GM19395 (cell line): ENCODE measurements around the gene PSMB2.
"Not testable (repeated sequence)": the region's sequence is repeated elsewhere in the genome, so short reads cannot be mapped to it uniquely, and the experiment has no call there.

ENCODE experiments used
- ATAC-seq: cut with Tn5 transposase; IDR thresholded peaks from one replicate; pipeline ENCODE4 v1.9.1; 2021; ENCODE audit warnings: mild to moderate bottlenecking, moderate library complexity; ENCODE audit not compliant: unreplicated experiment

PSMB2 gene

GRCh38 chr1:35594005-35594760, 47.1 kb downstream of the PSMB2 start:
- no peak for ATAC-seq

- ATAC-seq: no peak
Observed at GRCh38 chr1:35592991-35593769, 48.1 kb downstream of the PSMB2 start.

- no peak for ATAC-seq
Observed at GRCh38 chr1:35591211-35591610, 50.1 kb downstream of the PSMB2 start.

- ATAC-seq: no peak
Observed at GRCh38 chr1:35590476-35591040, 50.8 kb downstream of the PSMB2 start.

GRCh38 chr1:35589516-35590427, 51.6 kb downstream of the PSMB2 start:
- no peak for ATAC-seq

GRCh38 chr1:35588197-35588910, 53.0 kb downstream of the PSMB2 start:
- ATAC-seq: no peak

GRCh38 chr1:35587736-35588135, 53.6 kb downstream of the PSMB2 start:
- ATAC-seq: no peak

GRCh38 chr1:35586808-35587207, 54.5 kb downstream of the PSMB2 start:
- no peak for ATAC-seq

GRCh38 chr1:35585805-35586204, 55.5 kb downstream of the PSMB2 start:
- ATAC-seq: not testable (repeated sequence)

GRCh38 chr1:35585281-35585680, 56.0 kb downstream of the PSMB2 start:
- ATAC-seq: no peak

- not testable (repeated sequence) for ATAC-seq
Observed at GRCh38 chr1:35581621-35582020, 59.7 kb downstream of the PSMB2 start.

- ATAC-seq: no peak
Observed at GRCh38 chr1:35580949-35581388, 60.4 kb downstream of the PSMB2 start.

GRCh38 chr1:35577071-35577998, 64.0 kb downstream of the PSMB2 start:
- ATAC-seq: peak; percentile 56

- ATAC-seq: not testable (repeated sequence)
Observed at GRCh38 chr1:35576766-35577070, 64.6 kb downstream of the PSMB2 start.

- ATAC-seq: no peak
Observed at GRCh38 chr1:35576061-35576765, 65.1 kb downstream of the PSMB2 start.

GRCh38 chr1:35575416-35575958, 65.8 kb downstream of the PSMB2 start:
- no peak for ATAC-seq

GRCh38 chr1:35574655-35575415, 66.5 kb downstream of the PSMB2 start:
- ATAC-seq: no peak
